ENCODE data around the gene RPL22. TPM values are rescaled to one million over a fixed set of nuclear protein-coding genes. Genes with fewer than 3 reads are reported as not detected.

Gene RPL22
- 100 to 1,000 TPM; 437 to 506 TPM for total RNA-seq

GRCh38 chr1:6199298-6200187 is at the start of gene RPL22:
Gene RPL22, minus strand, starts transcription at chr1:6199595. Its CDS starts 22 bp downstream, at chr1:6199573.
- peak within 1 kb of the TSS; percentile 96 for H3K27ac Mint-ChIP-seq

DNA sequence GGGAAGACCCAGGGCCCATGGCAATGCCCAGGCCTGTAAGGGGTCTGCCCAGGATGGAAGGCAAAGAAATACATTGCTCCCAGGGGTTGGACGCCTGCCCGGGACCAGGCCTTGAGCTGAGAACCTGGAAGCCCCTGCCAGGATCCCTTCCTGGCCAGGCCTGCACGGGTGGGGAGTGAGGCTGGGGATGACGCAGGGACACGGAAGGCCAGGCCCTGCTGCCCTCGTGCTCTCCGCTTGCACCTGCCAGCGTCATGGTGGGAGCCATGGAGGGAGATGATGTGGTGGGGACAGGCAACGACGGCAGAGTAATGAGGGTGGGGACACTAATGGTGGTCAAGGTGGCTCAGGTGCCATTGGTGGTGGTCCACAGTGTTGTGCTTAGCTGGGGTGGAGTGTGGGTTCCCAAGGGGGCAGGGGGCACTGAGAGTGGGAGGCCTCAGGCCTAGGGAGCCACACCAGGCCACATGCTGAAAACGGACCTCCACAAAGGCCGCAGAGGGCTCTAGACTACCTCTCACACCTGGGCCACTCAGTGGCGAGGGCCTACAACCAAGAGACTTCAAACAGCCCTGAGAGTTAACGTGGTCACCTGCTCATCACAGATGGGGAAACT is 48.9 kb upstream of the RPL22 start:
- peaks cover 5% of the 10 kb centered on the region for H3K4me1 Mint-ChIP-seq
- H3K4me3 Mint-ChIP-seq, result no peak overlapping the region
- no peak overlapping the region for H3K27ac Mint-ChIP-seq
- ATAC-seq (replicated peaks), result no peak
- H3K9me3 Mint-ChIP-seq, result no peaks in the 10 kb centered on the region
- H3K27me3 Mint-ChIP-seq, result peaks cover 19% of the 10 kb centered on the region
- H3K36me3 Mint-ChIP-seq (ENCODE audit: low read depth), result peaks cover 6% of the 10 kb centered on the region

More at GRCh38 chr1:6199298-6200187, at the start of gene RPL22:
- ATAC-seq (replicated peaks), result peak; percentile 99
- peaks cover 44% of the 10 kb centered on the region for H3K36me3 Mint-ChIP-seq (ENCODE audit: low read depth)
- H3K9me3 Mint-ChIP-seq, result no peaks in the 10 kb centered on the region
- peaks cover 24% of the 10 kb centered on the region for H3K4me1 Mint-ChIP-seq
- H3K27me3 Mint-ChIP-seq, result no peaks in the 10 kb centered on the region
- peak within 1 kb of the TSS; percentile 96 for H3K4me3 Mint-ChIP-seq

- H3K27me3 Mint-ChIP-seq, result peaks cover 21% of the 10 kb centered on the region
- H3K4me1 Mint-ChIP-seq, result peaks cover 5% of the 10 kb centered on the region
- H3K9me3 Mint-ChIP-seq, result no peaks in the 10 kb centered on the region
- peaks cover 6% of the 10 kb centered on the region for H3K36me3 Mint-ChIP-seq (ENCODE audit: low read depth)
- no peak overlapping the region for H3K4me3 Mint-ChIP-seq
- ATAC-seq (replicated peaks), result no peak
- no peak overlapping the region for H3K27ac Mint-ChIP-seq
Measured at GRCh38 chr1:6247651-6248050, 48.3 kb upstream of the RPL22 start.

DNA sequence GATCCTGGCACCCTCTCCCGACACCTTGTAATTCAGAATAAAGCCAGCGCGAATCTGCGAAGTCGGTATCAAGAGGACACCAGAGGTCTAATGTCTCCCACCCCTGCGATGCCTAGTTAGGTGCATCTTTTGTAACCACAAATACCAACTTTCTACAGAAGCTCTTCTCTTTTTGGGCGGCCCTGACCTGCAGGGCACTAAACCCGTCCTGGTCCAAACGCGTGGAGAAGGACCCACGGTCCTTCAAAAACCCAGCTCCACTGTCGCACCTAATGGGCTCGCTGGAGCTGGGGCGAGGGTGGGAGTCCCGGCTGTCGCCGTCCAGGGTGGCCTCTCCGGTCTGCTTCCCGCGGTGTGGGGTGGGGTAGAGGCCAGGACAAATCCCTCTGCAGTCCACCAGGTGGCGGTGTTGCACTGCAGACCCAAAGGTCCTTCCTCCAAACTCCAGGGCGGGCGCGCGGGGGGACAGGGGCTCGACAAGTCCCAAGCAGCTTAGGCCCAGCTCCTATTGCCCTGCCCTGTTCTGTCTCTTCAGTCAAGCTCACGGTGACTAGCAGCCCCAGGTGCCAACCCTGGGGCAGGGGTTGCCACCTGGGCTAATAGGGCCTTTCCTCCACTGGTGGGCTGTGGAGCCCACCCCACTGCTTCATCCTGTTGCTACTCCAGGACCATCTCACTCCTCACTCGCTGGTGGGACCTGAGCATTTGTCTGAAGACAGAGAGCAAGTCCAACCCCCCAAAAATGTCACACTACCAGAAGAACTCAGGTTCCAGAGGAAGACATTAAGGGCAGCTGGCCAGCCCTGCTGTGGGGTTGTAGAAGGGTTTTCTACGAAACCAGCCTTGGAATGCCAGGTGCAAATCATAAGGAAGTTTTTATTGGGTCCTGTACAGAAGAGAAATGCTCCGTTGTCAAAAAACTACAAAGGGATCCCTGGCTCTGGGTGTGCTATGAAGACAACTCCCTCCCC is 47.4 kb upstream of the RPL22 start:
- Mint-ChIP-seq H3K36me3 (ENCODE audit: low read depth) (peaks cover 6% of the 10 kb centered on the region), H3K4me3 (peak overlapping the region; percentile 69), H3K27me3 (peaks cover 21% of the 10 kb centered on the region), H3K9me3 (no peaks in the 10 kb centered on the region), H3K4me1 (peaks cover 5% of the 10 kb centered on the region), H3K27ac (no peak overlapping the region)
- peak; percentile 71 for ATAC-seq (replicated peaks)

DNA sequence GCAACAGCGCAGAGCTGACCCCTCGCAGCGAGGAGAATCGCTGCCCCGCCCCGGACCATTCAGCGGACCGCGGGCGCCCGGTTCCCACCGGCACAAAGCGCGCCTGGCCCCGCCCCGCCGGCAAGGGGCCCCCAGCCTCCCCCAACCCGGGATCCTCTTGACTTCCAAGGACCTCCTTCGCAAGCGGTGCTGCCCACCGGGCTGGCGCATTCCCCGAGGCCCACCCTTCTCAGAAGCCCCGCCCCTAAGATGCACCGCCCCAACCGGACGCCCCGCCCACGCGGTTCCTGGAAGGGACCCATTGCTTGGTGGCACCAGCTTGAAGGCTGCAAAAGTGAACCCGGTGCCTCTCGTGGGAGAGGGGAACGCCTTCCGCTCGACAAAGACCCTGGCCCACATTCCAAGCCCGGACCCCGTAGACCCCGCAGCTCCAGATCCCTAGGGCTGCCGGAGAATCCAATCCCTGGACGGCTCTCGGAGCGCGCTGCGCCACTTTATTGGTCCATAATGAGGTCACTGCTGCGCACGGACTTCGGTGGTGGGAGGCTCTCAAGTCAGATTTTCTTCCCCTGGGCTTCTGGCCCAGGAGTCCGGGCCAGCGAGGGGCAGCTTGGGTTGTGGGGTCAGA is 46.6 kb upstream of the RPL22 start:
- Mint-ChIP-seq H3K27ac (no peak overlapping the region), H3K36me3 (ENCODE audit: low read depth) (peaks cover 6% of the 10 kb centered on the region), H3K27me3 (peaks cover 28% of the 10 kb centered on the region), H3K9me3 (no peaks in the 10 kb centered on the region), H3K4me3 (peak overlapping the region; percentile 69), H3K4me1 (peaks cover 9% of the 10 kb centered on the region)
- ATAC-seq (replicated peaks), result no peak

DNA sequence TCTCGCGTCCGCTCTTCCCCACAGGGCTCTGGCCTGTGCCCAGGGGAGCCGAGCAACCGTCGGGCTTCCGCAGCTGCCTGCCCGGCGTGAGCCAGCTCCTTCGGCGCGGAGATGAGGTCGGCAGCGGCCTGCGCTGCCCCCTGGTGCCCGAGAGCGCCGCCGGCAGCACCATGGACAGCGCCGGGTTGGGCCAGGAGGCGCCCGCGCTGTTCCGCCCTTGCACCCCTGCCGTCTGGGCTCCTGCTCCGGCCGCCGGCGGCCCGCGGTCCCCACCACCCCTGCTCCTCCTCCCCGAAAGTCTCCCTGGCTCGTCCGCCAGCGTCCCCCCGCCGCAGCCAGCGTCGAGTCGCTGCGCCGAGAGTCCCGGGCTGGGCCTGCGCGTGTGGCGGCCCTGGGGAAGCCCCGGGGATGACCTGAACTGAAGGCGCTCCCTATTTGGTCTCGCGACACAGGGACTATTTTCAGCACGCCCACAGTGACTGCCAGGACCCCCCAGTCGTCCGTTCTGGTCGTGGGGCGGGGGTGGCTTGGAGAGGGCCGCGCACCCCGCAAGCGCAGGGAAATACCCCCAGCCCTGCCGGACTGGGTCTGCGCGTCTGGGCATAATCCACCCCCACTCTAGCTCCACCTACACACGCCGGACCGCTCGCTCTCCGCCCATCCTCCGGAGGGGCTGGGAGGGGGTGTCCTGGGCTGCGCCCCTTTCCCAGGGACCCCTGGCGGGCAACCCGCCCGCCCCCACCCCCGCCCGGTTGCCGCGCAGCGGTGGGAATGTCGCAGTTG is 45.9 kb upstream of the RPL22 start:
- H3K27me3 Mint-ChIP-seq, result peaks cover 24% of the 10 kb centered on the region
- no peak overlapping the region for H3K27ac Mint-ChIP-seq
- peak; percentile 85 for ATAC-seq (replicated peaks)
- peaks cover 6% of the 10 kb centered on the region for H3K36me3 Mint-ChIP-seq (ENCODE audit: low read depth)
- peaks cover 9% of the 10 kb centered on the region for H3K4me1 Mint-ChIP-seq
- H3K4me3 Mint-ChIP-seq, result no peak overlapping the region
- H3K9me3 Mint-ChIP-seq, result no peaks in the 10 kb centered on the region

GRCh38 chr1:6244401-6245049 is 45.1 kb upstream of the RPL22 start:
- Mint-ChIP-seq H3K27me3 (peaks cover 24% of the 10 kb centered on the region), H3K9me3 (no peaks in the 10 kb centered on the region), H3K27ac (no peak overlapping the region), H3K4me1 (peaks cover 9% of the 10 kb centered on the region), H3K36me3 (ENCODE audit: low read depth) (peaks cover 6% of the 10 kb centered on the region), H3K4me3 (peak overlapping the region; percentile 9)
- no peak for ATAC-seq (replicated peaks)

DNA sequence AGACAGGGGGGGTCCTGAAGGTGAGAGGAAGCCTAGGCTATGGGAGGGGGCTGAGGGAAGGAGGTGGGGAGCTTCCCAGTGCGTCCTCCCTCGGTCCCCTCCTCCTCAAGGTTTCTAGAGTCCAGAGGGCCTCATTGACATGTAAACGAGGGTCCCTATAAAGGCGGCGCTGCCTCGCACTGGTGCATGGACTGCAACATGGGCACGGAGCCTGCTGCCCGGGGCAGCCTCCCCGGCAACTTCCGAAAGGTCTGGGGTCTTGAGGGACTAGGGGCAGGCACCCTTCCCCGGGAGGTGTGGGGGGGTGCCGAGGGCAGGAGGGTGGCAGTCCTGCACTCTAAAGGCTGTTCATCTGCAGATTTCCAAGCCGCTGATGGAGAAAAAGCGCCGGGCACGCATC is 44.6 kb upstream of the RPL22 start, which contains the start of gene HES3:
Gene HES3 (plus strand): TSS at position 187 of the 400 bp plus-strand sequence. CDS start 187 bp downstream, at position 374.
- Mint-ChIP-seq H3K27ac (no peak within 1 kb of the TSS), H3K4me3 (peak within 1 kb of the TSS; percentile 9), H3K9me3 (no peaks in the 10 kb centered on the region), H3K4me1 (peaks cover 9% of the 10 kb centered on the region), H3K36me3 (ENCODE audit: low read depth) (peaks cover 6% of the 10 kb centered on the region), H3K27me3 (peaks cover 29% of the 10 kb centered on the region)
- no peak for ATAC-seq (replicated peaks)

DNA sequence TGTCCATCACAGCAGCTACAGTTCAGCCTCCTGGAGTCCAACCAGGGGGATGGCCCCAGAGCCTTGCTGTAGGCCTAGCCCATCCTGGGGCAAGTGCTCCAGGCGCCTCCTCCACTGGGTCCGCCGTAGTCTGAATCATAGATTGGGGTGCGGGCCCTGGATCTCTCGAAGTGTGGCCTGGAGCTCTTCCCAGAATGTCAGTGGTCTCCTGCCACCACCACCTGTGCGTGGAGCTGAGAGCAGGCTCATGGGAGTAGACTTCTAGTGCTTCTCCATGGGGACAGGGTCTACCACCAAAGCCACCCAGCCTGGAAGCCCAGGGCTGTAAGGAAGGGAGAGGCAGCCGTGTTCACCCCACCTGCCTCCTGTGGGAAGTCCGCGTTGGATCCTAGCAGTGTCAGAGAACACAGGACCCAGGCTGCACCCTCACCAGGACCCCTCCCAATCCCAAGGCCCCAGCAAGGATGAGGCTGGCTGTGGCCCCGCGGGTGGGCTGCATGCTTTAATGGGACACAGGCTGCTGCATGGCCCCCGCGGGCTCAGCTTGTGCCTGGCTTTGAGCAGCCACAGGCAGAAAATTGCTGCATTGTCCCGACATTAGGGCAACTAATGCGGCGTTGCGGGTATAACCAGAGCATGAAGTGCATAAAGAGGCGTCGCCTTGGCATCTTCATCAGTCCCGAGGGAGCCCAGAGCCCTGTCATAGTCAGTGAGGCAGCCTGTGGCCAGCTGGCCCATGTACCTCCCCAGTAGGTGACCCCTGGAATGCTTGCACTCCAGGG is 43.8 kb upstream of the RPL22 start:
- H3K4me3 Mint-ChIP-seq, result no peak overlapping the region
- H3K27ac Mint-ChIP-seq, result no peak overlapping the region
- H3K36me3 Mint-ChIP-seq (ENCODE audit: low read depth), result peaks cover 6% of the 10 kb centered on the region
- H3K9me3 Mint-ChIP-seq, result no peaks in the 10 kb centered on the region
- H3K4me1 Mint-ChIP-seq, result peaks cover 9% of the 10 kb centered on the region
- peaks cover 31% of the 10 kb centered on the region for H3K27me3 Mint-ChIP-seq
- no peak for ATAC-seq (replicated peaks)

GRCh38 chr1:6241887-6242740 is 42.7 kb upstream of the RPL22 start:
- no peaks in the 10 kb centered on the region for H3K9me3 Mint-ChIP-seq

GRCh38 chr1:6241107-6241886 is 41.9 kb upstream of the RPL22 start:
- Mint-ChIP-seq H3K36me3 (ENCODE audit: low read depth) (no peaks in the 10 kb centered on the region), H3K27ac (no peak overlapping the region), H3K27me3 (peaks cover 21% of the 10 kb centered on the region)

More at GRCh38 chr1:6241887-6242740, 42.7 kb upstream of the RPL22 start:
- peaks cover 9% of the 10 kb centered on the region for H3K4me1 Mint-ChIP-seq
- H3K27ac Mint-ChIP-seq, result no peak overlapping the region
- peaks cover 27% of the 10 kb centered on the region for H3K27me3 Mint-ChIP-seq
- H3K4me3 Mint-ChIP-seq, result peak overlapping the region; percentile 25
- peaks cover 6% of the 10 kb centered on the region for H3K36me3 Mint-ChIP-seq (ENCODE audit: low read depth)
- ATAC-seq (replicated peaks), result no peak

More at GRCh38 chr1:6241107-6241886, 41.9 kb upstream of the RPL22 start:
- peaks cover 4% of the 10 kb centered on the region for H3K4me1 Mint-ChIP-seq
- no peaks in the 10 kb centered on the region for H3K9me3 Mint-ChIP-seq
- no peak for ATAC-seq (replicated peaks)
- peak overlapping the region; percentile 25 for H3K4me3 Mint-ChIP-seq

All from activated T-helper 17 cell treated with anti-CD3 and anti-CD28 coated beads, Interleukin-2, amount 50 U/mL, for 72 hours (primary cell).